Astrocyte (in vitro differentiated cells and primary cell): ENCODE measurements around the gene PLCH1.

Source experiments
- CTCF ChIP-seq: IDR thresholded peaks from 2 replicates; pipeline ENCODE4 v1.5.1; 2011; ENCODE audit warnings: low read depth, mild to moderate bottlenecking, inconsistent platforms, low read length, moderate library complexity; ENCODE audit not compliant: insufficient read depth
- EZH2 ChIP-seq: IDR thresholded peaks from 2 replicates; pipeline ENCODE4 v1.6.1; 2012; ENCODE audit warnings: mild to moderate bottlenecking, low read length, inconsistent platforms; ENCODE audit not compliant: insufficient read depth

GRCh38 chr3:155760653-155761052 is 15.8 kb upstream of the PLCH1 start:
- TF ChIP-seq CTCF (no peak), EZH2 (no peak)
